Tibial nerve (tissue), 4 donors: Measurements from ENCODE around the gene CHMP5.

Experiments
- EP300 ChIP-seq, 2 donors: sonication (generic); formaldehyde crosslinking; IDR thresholded peaks; one replicate each; pipeline ENCODE4 v1.6.1; 2017; ENCODE audit warnings: antibody characterized with exemption in 2 of 2, mild to moderate bottlenecking in 1 of 2
- POLR2A ChIP-seq, 2 donors: fragments of 450-650 bp; IDR thresholded peaks; one replicate each; pipeline ENCODE4 v1.6.1; 2017; ENCODE audit warnings: antibody characterized with exemption in 2 of 2, mild to moderate bottlenecking in 2 of 2, moderate library complexity in 2 of 2
- TF ChIP-seq, protein P1 (sequence below), 5 experiments: fragments of 200-600 bp in 3 of 5; fragments of 450-650 bp in 2 of 5; sonication (generic) in 3 of 5; IDR thresholded peaks; one replicate each; pipeline ENCODE4 v1.5.1; 2016 to 2019; ENCODE audit warnings: antibody characterized with exemption in 5 of 5, mild to moderate bottlenecking in 3 of 5, moderate library complexity in 2 of 5

DNA sequence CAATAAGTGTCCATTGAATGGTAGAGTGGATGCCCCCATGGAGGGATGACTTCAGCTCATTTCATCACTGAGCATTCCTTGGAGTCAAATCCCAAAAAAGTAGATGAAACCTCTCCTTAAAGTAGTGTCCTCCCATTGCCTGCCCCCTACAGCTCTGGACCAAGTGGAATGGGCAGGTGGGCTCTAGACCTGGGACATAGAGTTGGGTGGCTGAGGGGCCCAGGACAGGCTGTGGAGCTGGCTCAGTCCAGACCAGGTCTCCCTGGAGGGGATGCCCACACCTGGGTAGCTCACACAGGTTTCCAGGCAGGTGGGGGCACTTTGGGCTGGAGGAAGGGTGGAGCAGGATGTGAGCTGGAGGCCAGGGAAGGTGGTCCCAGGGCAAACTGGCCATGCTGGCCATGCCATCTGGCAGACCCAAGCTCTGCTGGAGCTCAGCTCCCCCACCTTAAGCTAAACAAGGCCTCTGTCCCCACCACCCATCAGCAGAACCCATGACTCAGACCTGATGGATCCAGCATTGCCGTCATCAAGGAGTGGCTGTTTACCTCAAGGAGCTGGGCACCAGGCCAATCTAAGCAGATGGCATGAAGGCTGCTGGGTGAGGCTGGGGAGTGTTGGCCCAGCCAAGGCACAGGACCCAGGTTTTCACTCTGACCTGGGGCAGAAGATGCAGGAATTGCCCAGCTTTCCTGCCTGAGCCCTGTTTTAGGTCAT, 31.1 kb upstream of the CHMP5 start:
- TF ChIP-seq EP300 (IDR thresholded peaks at IDR 0.05) (no peak), POLR2A (IDR thresholded peaks at IDR 0.05) (no peak)
- TF ChIP-seq, protein P1, sequence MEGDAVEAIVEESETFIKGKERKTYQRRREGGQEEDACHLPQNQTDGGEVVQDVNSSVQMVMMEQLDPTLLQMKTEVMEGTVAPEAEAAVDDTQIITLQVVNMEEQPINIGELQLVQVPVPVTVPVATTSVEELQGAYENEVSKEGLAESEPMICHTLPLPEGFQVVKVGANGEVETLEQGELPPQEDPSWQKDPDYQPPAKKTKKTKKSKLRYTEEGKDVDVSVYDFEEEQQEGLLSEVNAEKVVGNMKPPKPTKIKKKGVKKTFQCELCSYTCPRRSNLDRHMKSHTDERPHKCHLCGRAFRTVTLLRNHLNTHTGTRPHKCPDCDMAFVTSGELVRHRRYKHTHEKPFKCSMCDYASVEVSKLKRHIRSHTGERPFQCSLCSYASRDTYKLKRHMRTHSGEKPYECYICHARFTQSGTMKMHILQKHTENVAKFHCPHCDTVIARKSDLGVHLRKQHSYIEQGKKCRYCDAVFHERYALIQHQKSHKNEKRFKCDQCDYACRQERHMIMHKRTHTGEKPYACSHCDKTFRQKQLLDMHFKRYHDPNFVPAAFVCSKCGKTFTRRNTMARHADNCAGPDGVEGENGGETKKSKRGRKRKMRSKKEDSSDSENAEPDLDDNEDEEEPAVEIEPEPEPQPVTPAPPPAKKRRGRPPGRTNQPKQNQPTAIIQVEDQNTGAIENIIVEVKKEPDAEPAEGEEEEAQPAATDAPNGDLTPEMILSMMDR (IDR thresholded peaks at IDR 0.05): no peak
